Nucleus accumbens (tissue), 56 donors: ENCODE results near the gene SENP2.
"Not testable (repeated sequence)": the region's sequence is repeated elsewhere in the genome, so short reads cannot be mapped to it uniquely, and the experiment has no call there.

Source experiments
- DNase-seq, 56 donors: peaks; one replicate each; lab custom pipeline; 2025; lab: John Stamatoyannopoulos, UW

Gene SENP2

DNA sequence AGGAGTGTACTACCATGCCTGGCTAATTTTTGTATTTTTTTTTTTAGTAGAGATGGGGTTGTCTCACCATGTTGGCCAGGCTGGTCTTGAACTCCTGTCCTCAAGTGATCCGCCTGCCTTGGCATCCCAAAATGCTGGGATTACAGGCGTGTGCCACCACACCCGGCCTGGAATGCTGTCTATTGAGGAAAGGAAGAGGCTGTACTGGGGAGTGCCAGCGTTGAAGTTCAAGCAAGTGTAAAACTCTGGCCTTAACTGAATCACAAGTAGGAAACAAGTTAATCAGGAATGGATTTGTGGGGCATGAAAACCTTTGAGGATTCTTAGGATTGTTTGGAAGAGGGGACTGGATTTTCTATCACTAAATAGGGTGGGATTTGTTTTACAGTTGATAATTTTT lies 1.4 kb upstream of the SENP2 start:
- DNase-seq: no peak

DNA sequence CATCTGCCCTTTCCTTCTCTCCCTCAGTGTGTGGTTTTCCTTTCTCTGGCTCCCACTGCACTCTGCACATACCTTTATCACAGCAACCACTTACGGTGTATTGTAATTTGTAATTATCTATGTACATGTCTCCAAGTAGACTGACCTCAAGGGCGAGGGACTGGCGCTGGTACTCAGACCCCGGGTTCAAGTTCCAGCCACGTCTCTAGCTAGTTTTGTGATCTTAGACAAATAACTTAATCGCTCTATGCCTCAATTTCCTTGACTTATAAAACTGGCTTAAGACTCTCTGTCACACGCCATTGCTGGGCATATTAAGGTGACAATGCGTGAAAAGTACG lies 607 bp upstream of the SENP2 start:
- DNase-seq: no peak

DNA sequence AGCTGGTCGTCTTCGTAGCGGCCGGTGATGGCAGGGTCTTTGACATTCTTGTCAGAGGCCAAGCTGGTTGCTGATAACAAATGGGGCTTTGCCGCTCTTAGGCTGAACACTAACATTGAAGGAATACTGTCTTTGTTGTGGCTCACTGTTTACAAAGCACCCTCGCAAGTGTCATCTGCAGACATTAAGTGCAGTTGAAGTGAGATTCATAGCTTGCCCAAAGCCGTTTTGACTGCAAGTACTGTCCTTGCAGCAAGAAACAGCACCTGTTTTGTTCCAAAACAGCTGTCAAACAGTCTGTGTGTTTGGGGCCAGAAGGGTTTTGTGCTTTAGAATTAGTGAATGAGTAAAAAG lies 568 bp downstream of the SENP2 start:
- no peak for DNase-seq

DNA sequence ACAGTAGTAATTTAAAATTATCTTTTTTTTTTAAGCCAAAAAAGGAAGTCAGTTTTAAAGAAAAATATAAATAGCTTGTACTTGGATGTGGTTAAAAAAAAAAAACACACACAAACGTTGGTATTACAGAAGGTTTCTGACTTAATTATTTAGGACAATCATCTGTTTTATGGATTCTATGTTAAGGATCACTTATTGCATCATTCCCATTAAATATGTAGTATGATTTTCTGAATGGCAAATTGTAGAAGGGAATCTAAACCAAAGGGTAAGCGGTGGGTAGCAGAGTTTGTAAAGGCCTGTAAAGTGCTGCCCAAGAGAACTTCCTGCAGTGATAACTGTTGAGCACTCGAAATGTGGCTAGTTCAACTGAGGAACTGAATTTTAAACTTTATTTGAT lies 8.0 kb downstream of the SENP2 start:
- no peak for DNase-seq

DNA sequence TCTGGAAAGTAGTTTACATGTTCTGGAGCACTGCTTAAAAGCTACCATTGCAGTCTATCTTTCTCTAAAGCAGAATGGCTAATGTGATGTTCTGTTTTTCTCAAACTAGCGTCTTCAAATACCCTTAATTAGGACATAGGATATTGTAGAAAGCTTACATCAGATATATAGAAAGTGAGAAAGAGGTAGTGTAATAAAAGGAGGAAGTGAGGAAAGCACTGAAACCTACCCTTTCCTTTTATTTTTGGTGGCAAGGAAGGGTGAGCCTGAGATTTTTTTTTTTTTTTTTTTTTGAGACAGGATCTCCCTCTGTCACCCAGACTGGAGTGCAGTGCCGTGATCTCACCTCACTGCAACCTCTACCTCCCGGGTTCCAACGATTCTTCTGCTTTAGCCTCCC lies 9.4 kb downstream of the SENP2 start:
- no peak for DNase-seq

DNA sequence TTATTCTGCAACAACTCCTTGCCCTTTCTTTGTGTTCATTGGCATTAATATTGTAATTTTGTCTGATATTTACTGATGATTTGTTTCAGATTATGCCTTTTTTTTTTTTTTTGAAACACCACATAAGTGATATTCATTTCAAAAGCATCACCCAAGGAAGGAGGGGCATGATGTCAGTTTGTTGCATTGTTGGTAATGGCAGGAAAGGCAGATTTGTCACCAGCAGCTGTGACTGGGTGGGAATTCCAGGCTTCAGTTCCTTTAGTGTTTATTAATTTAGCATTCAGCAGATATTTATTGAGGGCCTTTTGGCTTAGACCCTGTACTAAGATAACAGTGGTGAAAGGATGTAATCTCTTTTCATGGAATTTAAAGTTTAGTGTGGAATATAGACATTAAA lies 19.5 kb downstream of the SENP2 start:
- no peak for DNase-seq

DNA sequence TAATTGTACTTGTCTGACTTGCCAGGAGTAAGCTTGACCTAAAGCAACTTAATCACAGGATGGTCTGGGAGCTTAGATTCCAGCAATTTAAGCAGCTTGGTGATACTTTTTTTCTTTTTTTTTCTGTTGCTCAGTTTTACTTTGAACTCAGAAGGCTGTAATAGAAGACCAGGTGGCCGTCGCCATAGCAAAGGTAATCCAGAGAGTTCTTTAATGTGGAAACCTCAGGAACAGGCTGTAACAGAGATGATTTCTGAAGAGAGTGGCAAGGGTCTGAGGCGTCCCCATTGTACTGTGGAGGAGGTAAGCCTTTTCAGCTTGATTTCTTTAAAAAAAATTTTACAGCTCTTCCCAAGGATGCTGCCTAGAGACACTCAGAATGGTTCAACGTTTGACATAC lies 20.1 kb downstream of the SENP2 start:
- no peak for DNase-seq

DNA sequence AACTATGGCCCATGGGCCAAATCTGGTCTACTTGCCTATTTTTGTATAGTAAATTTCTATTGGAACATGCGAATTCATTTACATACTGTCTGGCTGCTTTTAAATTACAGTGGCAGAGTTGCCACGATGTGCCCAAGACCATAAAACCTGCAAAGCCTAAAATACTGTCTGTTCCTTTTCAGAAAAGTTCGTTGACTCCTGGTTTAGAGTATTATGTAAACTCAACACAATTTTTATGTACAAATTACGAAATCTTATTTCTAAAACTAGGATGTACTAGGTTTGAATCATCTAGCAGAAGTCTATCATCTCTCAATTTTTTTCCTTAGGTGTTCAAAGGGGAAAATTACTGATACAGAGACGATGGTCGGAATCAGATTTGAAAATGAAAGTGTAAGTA lies 26.9 kb downstream of the SENP2 start:
- no peak for DNase-seq

DNA sequence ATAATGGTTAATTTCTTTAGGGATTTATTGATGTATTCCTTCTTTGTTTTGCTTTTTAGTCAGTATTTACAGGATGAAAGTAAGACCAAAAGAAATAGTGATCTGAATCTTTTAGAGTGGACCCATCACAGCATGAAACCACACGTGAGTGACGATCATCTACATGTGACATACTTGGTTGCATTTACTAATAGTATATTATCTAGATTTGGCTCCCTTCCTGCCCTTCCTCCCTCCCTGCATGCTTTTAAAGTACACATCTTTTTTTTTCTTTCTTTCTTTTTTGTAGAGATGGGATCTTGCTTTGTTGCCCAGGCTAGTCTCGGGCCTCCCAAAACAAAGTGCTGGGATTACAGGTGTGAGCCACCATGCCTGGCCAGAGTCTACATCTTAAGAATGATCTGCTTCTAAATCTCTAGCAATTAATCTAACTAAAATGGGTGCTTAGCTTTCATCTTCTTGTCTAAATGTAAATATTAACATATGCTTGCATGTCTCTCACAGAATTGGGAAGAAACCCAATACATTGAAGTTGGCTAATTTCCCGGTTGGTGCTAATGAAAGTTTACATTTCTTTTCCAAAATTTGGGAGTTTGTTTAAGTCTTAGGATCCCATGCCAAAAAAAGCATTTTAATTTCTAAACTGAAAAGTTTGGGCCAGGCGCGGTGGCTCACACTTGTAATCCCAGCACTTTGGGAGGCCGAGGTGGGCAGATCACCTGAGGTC lies 38.0 kb downstream of the SENP2 start:
- DNase-seq: no peak

DNA sequence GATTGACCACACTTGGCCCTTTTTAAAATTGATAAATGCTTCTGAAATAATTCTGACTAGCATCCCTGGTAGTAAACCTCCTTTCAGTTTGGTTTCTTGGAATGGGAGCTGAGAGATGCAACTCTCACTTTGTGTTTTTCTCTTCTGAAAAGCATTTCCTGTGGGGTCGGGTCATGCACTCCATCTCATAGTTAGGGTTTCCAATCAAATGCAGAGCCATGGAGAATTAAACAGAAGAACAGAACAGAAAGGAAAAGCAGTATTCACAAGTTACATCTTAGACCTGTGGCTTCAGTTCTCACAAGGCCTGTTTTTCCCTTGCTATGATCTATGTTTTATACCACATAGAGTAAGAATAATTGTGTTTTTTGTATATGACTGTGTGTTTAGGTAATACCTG lies 39.7 kb downstream of the SENP2 start:
- DNase-seq: no peak

DNA sequence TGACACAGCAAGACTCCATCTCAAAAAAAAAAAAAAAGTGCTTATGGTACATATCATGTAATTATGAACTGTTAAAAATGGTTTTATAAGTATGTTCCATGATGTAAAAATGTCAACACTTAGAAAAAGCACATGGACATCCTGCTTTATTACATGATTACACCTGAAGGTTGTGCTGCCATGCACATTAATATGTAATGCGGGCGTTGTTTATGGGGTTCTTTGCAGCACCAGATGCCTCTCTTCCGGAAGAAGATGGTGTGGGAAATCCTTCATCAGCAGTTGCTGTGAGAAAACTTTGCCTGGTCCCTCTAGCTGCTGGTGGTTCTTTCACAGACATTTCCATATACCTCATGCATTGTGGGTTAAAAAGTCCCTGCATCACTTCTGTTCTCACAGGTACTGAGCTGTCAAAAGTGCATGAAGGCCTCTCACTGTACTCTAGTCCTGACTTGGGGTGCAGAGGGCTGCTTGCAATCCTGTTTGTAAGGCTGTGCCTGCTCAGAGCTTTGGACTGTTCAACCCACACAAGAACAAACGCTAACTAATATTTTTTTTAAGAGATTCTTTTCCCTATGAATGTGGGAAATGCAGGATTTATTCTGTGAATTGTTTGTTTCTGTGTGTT lies 43.6 kb downstream of the SENP2 start:
- DNase-seq: no peak

DNA sequence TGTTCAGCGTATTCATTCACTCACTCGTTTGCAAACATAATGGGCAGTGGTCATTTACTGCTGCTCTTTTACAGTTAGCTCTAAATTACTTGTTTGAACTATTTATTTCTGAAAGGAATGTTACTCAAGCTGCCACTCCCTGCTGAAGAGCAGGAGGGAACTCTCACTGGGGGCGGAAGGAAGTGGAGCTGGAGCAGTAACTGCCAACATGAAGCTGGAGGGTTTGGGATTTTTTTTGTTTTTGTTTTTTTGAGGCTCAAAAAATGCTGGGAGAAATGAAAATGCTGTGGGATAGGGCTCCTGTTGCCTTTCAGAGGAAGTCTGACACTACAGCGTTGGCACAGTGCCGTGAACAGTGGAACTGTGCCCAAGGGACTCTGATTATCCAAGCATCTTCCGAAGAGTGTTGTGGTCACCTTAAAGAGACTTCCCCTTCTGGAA lies 44.1 kb downstream of the SENP2 start:
- DNase-seq: peak in 18 of 56 donors; percentile 2 to 58 (median 20)

DNA sequence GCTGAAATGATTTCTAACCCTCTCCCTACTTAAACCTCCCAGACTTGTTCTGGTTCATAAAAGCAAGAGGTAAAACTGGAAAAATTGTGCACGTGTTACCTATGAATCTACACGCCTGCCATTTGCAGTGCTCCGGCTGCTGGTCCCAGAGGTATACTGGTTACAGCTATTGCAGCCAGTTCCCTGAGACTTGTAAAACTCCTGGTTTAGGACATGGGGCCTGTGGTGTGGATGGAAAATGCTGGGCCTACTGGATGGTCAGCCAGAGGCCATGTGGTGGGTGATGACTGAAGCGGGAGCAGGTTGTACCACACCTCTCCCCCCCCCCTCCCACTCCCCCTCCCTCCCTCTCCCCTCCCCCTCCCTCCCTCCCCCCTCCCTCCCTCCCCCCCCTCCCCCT lies 45.0 kb downstream of the SENP2 start:
- DNase-seq: no peak

DNA sequence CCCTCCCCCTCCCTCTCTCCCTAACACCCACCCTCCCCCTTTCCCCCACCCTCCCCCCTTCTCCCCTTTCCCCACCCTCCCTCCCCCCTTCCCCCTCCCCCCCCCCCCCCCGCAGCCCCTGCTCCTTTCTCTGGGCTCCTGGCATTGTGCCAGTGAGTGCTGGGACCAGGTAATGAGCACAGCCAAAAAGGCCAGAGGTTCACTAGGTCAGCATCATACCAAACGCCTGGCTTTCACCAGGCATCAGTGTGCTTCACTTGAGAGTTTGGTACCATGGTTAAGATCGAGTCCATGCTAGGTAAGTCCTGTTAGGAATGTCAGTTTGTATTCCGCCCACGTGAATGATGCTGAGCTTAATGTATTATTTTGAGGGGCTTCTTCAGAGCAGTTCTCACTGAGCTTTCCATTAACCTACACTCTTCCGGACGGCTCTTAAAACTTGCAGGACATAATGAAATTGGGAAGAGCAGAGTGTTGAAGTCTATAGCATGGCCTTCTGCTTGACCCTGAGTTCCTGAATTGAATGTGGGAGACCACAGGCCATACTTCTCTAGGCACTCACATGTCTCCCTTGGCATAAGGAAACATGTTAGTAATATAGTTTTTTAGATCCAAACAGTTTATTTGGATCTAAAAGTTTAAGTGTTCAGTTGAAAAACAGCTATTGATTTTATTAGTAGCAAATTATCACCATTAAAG lies 45.6 kb downstream of the SENP2 start:
- DNase-seq: peak in 1 of 56 donors; percentile 5

DNA sequence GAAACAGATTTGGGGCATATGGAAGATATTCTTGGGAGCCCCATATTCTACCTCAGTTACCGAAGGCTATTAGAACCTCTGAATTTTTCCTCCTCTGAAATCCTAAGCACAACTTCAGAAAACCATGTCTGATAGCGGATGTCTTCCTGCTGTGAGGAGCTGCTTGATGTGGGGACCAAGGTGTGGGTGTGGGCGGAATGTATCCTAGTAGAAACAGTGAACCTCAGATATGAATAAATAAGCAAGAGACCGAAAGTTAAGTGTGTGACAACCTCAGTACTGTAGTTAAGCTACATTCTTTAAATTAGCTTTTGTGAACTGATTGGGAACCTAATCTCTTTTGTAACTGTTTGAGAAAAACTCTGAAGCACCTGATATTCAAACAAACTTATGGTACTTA lies 46.9 kb downstream of the SENP2 start:
- DNase-seq: no peak

DNA sequence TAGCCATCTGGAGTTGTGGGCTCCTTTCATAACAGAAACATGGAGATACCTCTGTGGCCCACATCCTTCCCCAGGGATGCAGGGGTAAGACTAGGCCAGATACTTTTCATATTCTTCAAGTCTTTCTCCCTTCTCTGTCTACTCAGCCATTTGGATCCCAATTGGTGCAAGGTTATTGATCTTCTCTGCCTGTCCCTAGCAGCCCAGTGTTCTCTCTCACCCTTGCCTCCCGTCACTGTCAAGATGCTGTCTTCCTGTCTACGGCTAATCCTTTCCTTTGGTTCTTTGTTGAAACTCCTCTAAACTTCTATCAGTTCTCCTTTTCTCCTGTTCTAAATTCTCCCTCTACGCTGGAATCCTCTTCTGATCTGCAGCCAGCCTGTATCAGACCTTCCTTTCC lies 51.3 kb downstream of the SENP2 start:
- no peak for DNase-seq

DNA sequence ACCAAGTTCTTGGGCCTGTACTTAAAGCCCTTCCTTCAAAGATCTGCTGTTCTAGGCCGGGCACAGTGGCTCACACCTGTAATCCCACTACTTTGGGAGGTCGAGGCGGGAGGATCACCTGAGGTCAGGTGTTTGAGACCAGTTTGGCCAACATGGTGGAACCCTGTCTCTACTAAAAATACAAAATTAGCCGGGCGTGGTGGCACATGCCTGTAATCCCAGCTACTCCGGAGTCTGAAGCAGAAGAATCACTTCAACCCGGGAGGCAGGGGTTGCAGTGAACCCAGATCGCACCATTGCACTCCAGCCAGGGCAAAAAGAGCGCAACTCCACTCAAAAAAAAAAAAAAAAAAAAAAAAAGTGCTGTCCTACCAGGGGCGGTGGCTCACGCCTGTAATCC lies 52.6 kb downstream of the SENP2 start:
- DNase-seq: not testable (repeated sequence)

DNA sequence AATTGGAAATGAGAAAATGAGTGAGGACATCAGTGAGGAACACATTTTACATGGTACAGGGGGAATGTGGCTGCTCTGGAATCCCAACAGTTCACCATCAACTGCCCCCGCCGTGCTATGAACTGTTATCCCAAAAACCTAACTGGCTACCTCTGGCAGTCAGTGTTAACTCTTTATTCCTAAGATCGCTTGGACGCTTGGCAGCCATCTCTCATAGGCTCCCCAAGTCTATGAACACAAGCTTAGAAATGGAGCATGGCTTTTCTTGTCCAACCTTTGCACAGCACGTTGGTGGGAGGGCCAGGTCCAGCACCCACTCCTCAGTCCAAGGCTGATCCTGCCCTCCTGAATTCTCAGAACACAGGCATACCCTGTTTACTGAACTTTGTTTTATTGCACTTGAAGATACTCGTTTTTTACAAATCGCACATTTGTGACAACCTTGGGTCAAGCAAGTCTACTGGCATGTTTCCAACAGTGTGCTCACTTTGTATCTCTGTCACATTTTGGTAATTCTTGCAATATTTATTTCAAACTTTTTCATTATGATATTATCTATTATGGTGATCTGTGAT lies 53.6 kb downstream of the SENP2 start:
- no peak for DNase-seq

DNA sequence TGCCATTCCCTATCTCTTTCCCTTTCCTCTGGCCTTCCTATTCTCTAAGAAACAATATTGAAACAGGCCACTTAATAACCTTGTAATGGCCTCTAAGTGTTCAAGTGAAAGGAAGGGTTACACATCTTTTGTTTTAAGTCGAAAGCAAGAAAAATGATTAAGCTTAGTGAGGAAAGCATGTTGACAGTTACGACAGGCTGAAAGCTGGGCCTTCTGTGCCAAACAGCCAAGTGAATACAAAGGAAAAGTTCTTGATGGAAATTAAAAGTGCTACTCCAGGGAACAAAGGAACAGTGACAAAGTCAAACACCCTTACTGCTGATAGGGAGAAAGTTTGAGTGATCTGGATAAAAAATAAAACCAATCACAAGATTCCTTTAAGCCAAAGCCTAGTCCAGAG lies 54.2 kb downstream of the SENP2 start:
- no peak for DNase-seq

DNA sequence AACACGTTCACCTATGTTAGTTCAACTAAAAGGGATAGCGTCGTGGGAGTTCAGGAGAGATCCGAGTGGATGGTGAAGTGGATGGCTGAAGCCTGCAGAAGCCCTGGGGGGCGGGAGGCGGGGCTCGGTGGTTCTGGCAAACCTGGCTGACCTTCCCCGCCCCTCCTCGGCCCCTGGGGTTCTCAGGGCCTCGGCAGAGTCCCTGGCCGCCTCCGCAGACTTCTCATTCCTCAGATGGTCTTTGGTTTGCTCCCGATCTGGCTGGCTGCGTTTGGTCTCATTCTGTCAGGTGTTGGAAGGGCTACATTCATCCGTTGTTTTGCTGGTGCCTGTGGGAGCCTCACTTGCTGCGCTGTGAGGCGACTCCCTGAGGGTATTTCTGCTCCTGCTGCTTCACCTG lies 59.1 kb downstream of the SENP2 start:
- DNase-seq: not testable (repeated sequence)

DNA sequence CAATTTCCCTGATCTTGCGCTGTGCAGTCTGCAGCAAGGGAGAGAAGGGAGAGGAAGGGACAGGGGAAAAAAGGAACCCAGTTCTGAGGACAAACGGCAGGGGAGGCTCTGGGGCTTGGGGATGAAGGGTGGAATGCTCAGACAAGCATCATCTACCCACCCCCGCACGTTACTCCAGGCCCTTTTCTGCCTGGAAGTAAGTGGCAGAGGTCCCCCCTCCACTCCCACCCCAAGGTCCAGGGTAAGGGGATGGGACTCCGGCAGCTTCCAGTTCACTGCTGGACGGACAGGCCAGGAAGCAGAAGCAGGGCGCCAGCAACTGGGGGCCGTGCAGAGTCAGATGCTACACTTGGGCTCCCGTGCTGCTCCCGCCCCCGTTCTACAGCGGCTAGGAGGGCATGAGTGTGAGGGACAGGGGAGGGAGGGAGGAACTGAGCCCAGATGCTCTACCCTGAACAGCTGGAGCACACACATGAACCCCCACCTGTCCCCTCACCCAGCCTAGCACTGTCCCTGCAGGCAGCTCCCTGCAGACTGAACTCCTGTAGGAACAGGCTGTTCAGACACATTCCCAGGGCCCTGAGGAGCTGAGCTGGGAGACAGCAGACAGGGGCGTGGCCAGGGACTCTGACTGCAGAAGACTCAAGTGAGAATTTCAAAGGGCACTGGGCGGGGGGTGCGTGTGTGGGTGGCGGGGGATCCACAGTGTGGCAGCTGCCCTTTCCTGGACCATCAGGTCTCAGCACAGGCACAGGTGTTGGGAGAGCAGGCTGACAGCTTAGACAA lies 59.7 kb downstream of the SENP2 start:
- no peak for DNase-seq
